ENCODE data around the gene GLIS1. TPM values are rescaled to one million over a fixed set of nuclear protein-coding genes. Genes with fewer than 3 reads are reported as not detected.

Gene GLIS1
- total RNA-seq, 1 donor from 2014 or later, result not detected

DNA sequence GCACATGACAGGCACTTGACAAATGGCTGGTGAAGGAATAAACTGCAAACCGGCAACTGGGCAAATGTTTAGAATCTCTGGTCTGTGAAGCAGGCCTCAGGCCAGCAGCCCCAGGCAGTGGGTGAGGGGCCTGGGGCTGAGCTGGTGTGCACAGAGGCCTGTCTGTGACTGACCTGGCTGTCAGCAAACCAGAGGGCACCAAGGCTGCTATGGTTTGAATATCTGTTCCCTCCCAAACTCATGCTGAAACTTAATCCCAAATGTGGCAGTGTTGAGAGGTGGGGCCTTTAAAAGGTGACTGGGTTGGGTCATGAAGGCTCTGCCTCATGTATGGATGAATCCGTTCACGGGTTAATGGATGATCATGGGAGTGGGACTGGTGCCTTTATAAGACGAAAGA, 140.0 kb downstream of the GLIS1 start:
- no peak for DNase-seq (ENCODE audit: low spot score in 2 of 2)
- no peaks in the 10 kb centered on the region for H3K9me3 ChIP-seq
- H3K27me3 ChIP-seq, result no peaks in the 10 kb centered on the region
- H3K4me3 ChIP-seq, result no peak overlapping the region
- intact Hi-C loops (cut with DNase I), result loop anchor here (10.0 kb wide), 1 partner anchor 114 kb away; no protein-coding TSS in a partner anchor
- no peak overlapping the region for H3K27ac ChIP-seq
- no peak for TF ChIP-seq CTCF (IDR thresholded peaks at IDR 0.05)
- no peaks in the 10 kb centered on the region for H3K36me3 ChIP-seq
- H3K4me1 ChIP-seq, result no peaks in the 10 kb centered on the region

DNA sequence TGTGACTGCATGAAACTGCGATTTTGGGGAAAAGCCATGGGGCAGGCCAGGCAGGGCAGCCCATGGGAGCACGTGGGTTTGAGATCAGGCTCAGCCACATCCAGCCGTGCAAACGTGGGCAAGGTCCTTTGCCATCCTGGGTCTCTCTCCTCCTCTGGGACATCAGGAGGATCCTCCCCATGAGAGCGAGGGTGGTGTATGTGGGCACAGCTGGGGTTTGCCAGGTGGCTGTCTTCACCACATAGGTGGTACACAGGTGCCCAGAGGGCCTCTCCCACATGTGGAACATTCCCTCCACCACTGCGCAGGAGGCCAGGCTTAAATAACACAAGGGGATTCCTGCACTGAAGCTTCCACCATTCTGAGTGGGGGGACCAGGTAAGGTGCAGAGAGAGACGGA, 143.1 kb downstream of the GLIS1 start:
- H3K9me3 ChIP-seq, result no peaks in the 10 kb centered on the region
- no peak for DNase-seq (ENCODE audit: low spot score in 2 of 2)
- intact Hi-C loops (cut with DNase I), result loop anchor here (10.0 kb wide), 1 partner anchor 111 kb away; no protein-coding TSS in a partner anchor

DNA sequence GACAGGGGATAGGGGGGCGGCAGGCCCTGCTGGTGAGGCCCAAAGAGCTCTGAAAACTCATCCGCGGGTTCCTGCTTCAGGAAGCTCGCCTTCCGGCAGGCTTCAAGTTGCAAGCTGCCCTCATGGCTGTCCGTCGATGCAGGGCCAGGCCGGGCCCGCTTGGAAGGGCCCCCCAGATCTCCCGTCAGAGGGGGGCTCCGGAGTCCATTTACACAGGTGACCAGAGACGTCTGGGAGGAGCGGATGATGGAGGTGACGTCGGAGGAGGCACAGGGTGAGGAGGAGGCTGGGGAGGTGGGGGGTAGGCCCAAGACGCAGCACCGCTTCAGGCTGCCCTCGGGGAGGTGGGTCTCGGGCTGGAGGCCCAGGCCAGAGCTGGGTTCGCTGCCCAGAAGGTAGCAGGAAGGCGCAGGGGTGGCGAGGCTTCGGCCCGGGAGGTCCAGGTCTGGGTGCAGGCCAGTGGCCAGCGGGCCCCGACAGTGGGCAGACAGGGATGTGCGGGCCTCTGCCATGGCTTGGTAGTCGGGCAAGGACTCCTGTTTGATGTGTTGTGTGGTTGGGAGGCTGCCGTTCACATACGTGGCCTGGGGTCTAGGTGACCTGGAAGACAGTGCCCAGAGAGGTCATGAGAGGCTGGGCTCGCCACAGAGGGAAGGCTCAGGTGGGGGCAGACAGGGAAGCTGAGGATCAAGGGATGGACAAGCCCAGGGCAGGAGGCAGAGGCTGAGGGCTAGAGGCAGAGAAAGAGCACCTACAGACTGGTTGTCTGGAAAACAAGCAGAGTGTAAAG, 144.4 kb downstream of the GLIS1 start:
- Histone ChIP-seq H3K27ac (no peak overlapping the region), H3K27me3 (no peaks in the 10 kb centered on the region), H3K4me1 (no peaks in the 10 kb centered on the region), H3K9me3 (no peaks in the 10 kb centered on the region), H3K36me3 (no peaks in the 10 kb centered on the region), H3K4me3 (no peak overlapping the region)
- intact Hi-C loops (cut with DNase I), result loop anchor here (10.0 kb wide), 1 partner anchor 110 kb away; no protein-coding TSS in a partner anchor
- DNase-seq (ENCODE audit: low spot score in 2 of 2), result no peak
- TF ChIP-seq CTCF (IDR thresholded peaks at IDR 0.05), result no peak

More for the DNA sequence above, 143.1 kb downstream of the GLIS1 start:
- Histone ChIP-seq H3K4me1 (no peaks in the 10 kb centered on the region), H3K27ac (no peak overlapping the region), H3K27me3 (no peaks in the 10 kb centered on the region), H3K4me3 (no peak overlapping the region), H3K36me3 (no peaks in the 10 kb centered on the region)
- TF ChIP-seq CTCF (IDR thresholded peaks at IDR 0.05), result no peak

GRCh38 chr1:53593758-53594380, 145.1 kb downstream of the GLIS1 start:
- Histone ChIP-seq H3K4me3 (no peak overlapping the region), H3K27me3 (no peaks in the 10 kb centered on the region), H3K4me1 (no peaks in the 10 kb centered on the region), H3K27ac (no peak overlapping the region), H3K36me3 (no peaks in the 10 kb centered on the region), H3K9me3 (no peaks in the 10 kb centered on the region)
- no peak for TF ChIP-seq CTCF (IDR thresholded peaks at IDR 0.05)
- intact Hi-C loops (cut with DNase I), result loop anchor here (10.0 kb wide), 1 partner anchor 109 kb away; no protein-coding TSS in a partner anchor
- no peak for DNase-seq (ENCODE audit: low spot score in 2 of 2)

DNA sequence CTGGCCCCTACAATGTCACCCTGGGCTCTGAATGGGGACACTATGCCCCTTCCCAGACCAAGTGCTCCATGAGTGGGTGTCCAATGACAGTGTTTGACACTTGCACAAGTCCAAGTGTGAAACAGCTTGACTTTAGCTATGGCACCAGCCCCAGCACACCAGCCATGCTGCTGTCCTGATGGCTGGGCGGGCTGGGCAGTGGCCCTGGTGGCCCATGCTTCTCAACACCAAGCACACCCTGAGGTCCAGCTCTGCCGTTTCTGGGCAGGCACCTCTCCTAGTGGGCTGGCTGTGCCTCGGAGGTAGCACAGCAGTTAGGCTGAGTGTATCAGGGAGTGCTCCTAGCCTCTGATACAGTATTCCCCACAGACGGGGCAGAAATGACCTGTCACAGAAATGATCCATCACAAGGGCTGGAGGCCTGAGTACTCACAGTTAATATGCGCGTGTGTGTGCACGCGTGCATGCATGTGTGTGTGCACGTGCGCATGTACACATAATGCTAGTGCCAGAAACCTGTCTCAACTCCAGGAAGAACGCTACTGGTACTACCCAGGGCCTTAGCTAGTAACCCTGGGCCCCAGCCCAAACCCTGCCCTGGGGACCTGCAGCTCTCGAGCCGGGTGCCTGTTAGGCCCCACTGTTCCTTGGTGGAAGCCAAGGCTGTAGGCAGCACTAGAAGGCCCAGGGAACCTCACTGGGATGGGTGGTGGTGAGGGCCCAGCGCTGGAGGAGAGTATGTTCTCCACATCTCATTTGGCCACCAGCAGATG, 145.8 kb downstream of the GLIS1 start:
- no peak for DNase-seq (ENCODE audit: low spot score in 2 of 2)
- Histone ChIP-seq H3K36me3 (no peaks in the 10 kb centered on the region), H3K9me3 (no peaks in the 10 kb centered on the region), H3K27ac (no peak overlapping the region), H3K4me3 (no peak overlapping the region), H3K4me1 (no peaks in the 10 kb centered on the region), H3K27me3 (no peaks in the 10 kb centered on the region)
- intact Hi-C loops (cut with DNase I), result loop anchor here (10.0 kb wide), 1 partner anchor 108 kb away; no protein-coding TSS in a partner anchor
- TF ChIP-seq CTCF (IDR thresholded peaks at IDR 0.05), result no peak
